Stimulated activated CD8-positive, alpha-beta memory T cell treated with anti-CD3 and anti-CD28 coated beads, Interleukin-7, amount 100 ng/mL, for 4 hours (primary cell): ENCODE data around the gene HTR3B.
"Not testable (repeated sequence)": the region's sequence is repeated elsewhere in the genome, so short reads cannot be mapped to it uniquely, and the experiment has no call there.

ENCODE experiments used
- DNase-seq, 2 donors: peaks; one replicate each; pipeline ENCODE4 v3.0.0-alpha.2; 2020; ENCODE audit warnings: low read depth in 2 of 2

HTR3B gene

GRCh38 chr11:113884361-113884836, 20.2 kb upstream of the HTR3B start:
- DNase-seq, result no peak

GRCh38 chr11:113885897-113886296, 18.7 kb upstream of the HTR3B start:
- DNase-seq, result no peak

GRCh38 chr11:113888848-113889247, 15.7 kb upstream of the HTR3B start:
- no peak for DNase-seq

- DNase-seq, result no peak
These were observed 10.1 kb upstream of the HTR3B start for GRCh38 chr11:113894421-113894996.

DNA sequence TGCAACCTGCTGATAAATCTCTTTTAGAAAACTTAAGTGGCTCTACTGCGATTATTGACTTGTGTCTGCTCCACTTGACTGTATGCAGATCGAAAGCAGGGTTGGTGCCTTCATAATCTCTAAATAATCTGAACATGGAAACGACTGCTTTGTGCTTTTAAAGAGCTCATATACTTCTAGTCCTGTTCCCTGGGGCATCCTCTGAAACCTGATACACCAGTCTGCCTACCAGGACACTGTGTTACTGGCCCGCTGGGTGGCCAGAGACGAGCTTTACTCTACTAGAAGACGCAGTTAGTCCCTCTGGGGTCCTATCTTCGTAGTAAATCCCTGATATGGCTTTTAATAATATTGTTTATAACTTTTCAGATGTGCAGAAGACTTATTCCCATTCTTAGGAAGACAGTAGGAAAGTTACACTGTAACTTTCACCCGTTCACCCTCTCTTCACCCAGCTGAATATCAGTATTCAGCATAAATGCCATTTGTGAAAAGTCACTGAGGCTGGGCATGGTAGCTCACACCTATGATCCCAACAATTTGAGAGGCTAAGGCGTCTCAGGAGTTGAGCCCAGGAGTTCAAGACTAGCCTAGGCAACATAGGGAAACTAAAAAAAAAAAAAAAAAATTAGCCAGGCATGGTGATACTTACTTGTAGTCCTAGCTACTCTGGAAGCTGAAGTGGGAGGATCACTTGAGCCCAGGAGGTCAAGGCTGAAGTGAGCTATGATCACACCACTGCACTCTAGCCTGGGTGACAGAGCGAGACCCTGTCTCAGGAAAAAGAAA, 9.0 kb upstream of the HTR3B start:
- no peak for DNase-seq

DNA sequence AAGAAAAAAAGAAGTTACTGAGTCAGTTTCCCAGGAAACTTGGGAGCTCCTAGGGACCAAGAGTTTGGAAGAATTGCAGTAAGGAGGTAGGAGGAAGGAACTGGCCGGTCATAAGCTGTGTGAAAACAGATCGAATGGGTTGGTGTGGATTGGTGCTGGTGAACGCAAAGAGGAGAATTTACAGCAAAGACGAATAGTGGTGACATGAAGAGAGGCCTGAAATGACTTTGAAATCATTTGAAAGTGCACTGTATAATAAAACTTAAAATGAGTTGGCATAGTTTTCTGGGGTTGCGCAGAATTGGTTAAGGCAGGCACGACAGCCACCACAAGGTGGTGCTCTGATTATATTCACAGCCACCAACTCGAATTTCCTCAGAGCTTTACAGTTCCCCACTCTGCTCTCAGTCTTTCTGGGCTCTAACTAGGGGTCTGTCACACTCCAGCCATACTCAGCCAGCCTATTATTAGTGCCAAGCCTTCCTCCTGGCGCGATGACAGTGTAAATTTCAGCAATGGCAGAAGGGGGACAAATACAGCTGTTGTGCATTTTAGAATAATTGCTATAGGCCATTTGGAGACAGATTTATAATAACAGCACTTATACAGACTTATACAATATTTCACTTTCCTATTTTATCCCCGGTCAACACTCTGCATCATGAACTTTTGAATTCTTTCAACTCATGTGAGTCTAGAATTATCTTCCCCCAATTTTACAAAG, 8.3 kb upstream of the HTR3B start:
- DNase-seq, result no peak

GRCh38 chr11:113901141-113901540, 3.5 kb upstream of the HTR3B start:
- no peak for DNase-seq

DNA sequence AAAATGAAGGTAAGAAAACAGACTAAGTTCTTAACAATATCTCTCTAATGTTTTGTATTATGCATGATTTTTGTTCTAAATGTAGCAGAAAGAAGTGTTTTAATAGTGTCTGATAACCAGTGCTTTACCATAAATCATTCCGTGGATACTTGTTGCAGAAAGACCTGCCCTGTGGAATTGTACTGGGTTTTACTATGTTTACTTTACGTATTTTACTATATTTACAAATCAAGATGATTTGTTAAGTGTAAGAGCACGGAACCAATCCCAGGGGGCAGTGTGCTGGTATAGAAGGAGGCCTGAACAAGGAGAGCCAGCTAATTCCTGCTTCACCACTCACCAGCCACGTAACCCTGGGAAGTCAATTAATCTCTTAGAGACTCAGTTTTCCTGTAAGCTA, 1.4 kb downstream of the HTR3B start:
- DNase-seq, result no peak

- DNase-seq, result no peak
These were observed 1.9 kb downstream of the HTR3B start for GRCh38 chr11:113906516-113906915.

- DNase-seq, result no peak
These were observed 2.6 kb downstream of the HTR3B start for GRCh38 chr11:113907152-113907551.

DNA sequence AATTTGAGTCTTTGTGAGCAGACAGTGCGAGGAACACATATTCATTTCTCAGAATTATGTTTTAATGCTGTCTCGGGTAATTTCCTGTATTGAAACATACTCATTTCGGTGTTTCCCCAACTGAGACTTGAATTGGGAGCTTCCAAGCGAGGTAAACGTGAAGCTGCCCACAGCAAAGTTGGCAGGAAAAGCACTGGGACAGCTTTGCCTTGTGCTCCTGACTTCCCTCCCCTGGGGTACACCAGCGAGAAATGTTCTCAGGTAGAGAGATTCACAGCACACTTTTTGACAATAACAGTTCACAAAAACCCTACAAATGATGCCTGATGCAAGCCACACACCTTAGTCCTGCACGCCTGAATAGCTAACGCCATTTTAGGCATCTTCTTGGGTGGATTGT, 3.1 kb downstream of the HTR3B start:
- no peak for DNase-seq

GRCh38 chr11:113908098-113908497, 3.5 kb downstream of the HTR3B start:
- DNase-seq, result no peak

- DNase-seq, result not testable (repeated sequence)
These were observed 6.9 kb downstream of the HTR3B start for GRCh38 chr11:113911491-113911890.

DNA sequence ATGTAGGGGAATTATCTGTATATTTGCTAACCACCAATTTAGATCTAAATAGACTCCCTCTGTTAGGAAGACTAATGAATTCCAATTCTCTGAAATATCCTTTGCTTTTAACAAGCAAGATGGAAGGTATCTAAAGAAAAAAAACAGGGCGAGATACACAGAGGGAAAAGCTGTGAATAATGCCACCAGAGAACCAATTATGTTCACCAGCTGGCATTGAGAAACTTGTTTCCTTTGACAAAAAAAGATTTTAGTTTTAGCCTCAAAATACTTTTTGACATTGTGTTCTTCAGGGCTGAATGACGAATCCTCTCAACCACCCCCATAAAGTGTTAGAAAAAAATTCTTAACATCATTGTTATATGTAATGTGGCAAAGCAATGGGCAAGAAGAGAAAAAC, 19.0 kb downstream of the HTR3B start:
- no peak for DNase-seq

- no peak for DNase-seq
These were observed 21.9 kb downstream of the HTR3B start for GRCh38 chr11:113926273-113927197.

DNA sequence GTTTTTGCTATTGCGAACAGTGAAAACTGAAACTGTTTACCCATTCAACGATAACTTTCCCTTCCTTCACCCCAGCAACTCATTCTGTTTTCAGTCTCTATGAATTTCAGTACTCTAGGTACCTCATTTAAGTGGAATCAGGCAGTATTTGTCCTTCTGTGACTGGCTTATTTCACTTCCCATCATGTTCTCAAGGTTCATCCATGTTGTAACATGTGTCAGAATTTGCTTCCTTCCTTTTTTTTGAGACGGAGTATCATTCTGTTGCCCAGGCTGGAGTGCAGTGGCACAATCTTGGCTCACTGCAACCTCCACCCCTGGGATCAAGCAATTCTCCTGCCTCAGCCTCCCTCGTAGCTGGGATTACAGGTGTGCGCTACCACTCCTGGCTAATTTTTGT, 23.7 kb downstream of the HTR3B start:
- DNase-seq, result no peak

GRCh38 chr11:113932788-113933187, 28.2 kb downstream of the HTR3B start:
- DNase-seq, result no peak

- not testable (repeated sequence) for DNase-seq
These were observed 29.6 kb downstream of the HTR3B start for GRCh38 chr11:113934193-113934592.

- DNase-seq, result no peak
These were observed 30.2 kb downstream of the HTR3B start for GRCh38 chr11:113934761-113935160.

- DNase-seq, result no peak
These were observed 31.3 kb downstream of the HTR3B start for GRCh38 chr11:113935858-113936257.

DNA sequence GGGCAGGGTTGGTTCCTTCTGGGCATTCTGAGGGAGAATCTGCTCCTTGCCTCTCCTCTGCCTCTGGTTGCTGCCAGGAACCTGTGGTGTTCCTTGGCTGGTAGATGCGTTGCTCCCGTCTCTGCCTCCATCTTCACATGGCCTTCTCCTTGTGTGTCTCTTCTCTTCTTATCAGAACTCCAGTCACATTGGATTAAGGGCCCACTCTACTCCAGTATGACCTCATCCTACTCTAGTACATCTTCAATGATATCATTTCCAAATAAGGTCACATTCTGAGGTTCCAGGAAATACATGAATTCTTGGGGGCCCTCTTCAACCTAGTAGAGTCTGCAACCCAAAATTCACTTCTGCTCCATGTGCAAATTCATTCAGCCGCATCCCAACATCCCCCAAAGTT, 33.3 kb downstream of the HTR3B start:
- no peak for DNase-seq

GRCh38 chr11:113942256-113942655, 37.7 kb downstream of the HTR3B start:
- DNase-seq, result no peak
